ENCODE results near the gene EIF4G1.

The EIF4G1 gene

GRCh38 chr3:184305577-184305976 is 8.8 kb upstream of the EIF4G1 start:
- DNase-seq (ENCODE audit: low read depth) = no peak

GRCh38 chr3:184306341-184306972 is 7.9 kb upstream of the EIF4G1 start:
- no peak for DNase-seq (ENCODE audit: low read depth)

GRCh38 chr3:184307915-184308314 is 6.5 kb upstream of the EIF4G1 start:
- DNase-seq (ENCODE audit: low read depth) = no peak

- no peak for DNase-seq (ENCODE audit: low read depth)
Observed at GRCh38 chr3:184308744-184309143, 5.7 kb upstream of the EIF4G1 start.

- no peak for DNase-seq (ENCODE audit: low read depth)
Observed at GRCh38 chr3:184311633-184312032, 2.8 kb upstream of the EIF4G1 start.

GRCh38 chr3:184314700-184315542 is 515 bp downstream of the EIF4G1 start:
- peak; percentile 82 for DNase-seq (ENCODE audit: low read depth)

GRCh38 chr3:184315543-184315867 is 1.1 kb downstream of the EIF4G1 start:
- DNase-seq (ENCODE audit: low read depth) = no peak

GRCh38 chr3:184315871-184316661 is 1.7 kb downstream of the EIF4G1 start:
- no peak for DNase-seq (ENCODE audit: low read depth)

- DNase-seq (ENCODE audit: low read depth) = no peak
Observed at GRCh38 chr3:184316792-184317191, 2.4 kb downstream of the EIF4G1 start.

- no peak for DNase-seq (ENCODE audit: low read depth)
Observed at GRCh38 chr3:184317201-184317600, 2.8 kb downstream of the EIF4G1 start.

GRCh38 chr3:184320104-184320445 is 5.7 kb downstream of the EIF4G1 start:
- DNase-seq (ENCODE audit: low read depth) = peak; percentile 98

- no peak for DNase-seq (ENCODE audit: low read depth)
Observed at GRCh38 chr3:184321666-184322065, 7.3 kb downstream of the EIF4G1 start.

- DNase-seq (ENCODE audit: low read depth) = no peak
Observed at GRCh38 chr3:184322731-184323487, 8.5 kb downstream of the EIF4G1 start.

GRCh38 chr3:184323696-184324095 is 9.3 kb downstream of the EIF4G1 start:
- no peak for DNase-seq (ENCODE audit: low read depth)

- DNase-seq (ENCODE audit: low read depth) = no peak
Observed at GRCh38 chr3:184325269-184325668, 10.9 kb downstream of the EIF4G1 start.

- DNase-seq (ENCODE audit: low read depth) = no peak
Observed at GRCh38 chr3:184325715-184326369, 11.4 kb downstream of the EIF4G1 start.

- no peak for DNase-seq (ENCODE audit: low read depth)
Observed at GRCh38 chr3:184327171-184327570, 12.8 kb downstream of the EIF4G1 start.

GRCh38 chr3:184328516-184328915 is 14.1 kb downstream of the EIF4G1 start:
- DNase-seq (ENCODE audit: low read depth) = no peak

- DNase-seq (ENCODE audit: low read depth) = peak; percentile 98
Observed at GRCh38 chr3:184332370-184333090, 18.1 kb downstream of the EIF4G1 start.

- no peak for DNase-seq (ENCODE audit: low read depth)
Observed at GRCh38 chr3:184333190-184333589, 18.8 kb downstream of the EIF4G1 start.

GRCh38 chr3:184333700-184334099 is 19.3 kb downstream of the EIF4G1 start:
- DNase-seq (ENCODE audit: low read depth) = no peak

All from iris pigment epithelial cell (primary cell).